ENCODE data around the gene G6PD. TPM values are rescaled to one million over a fixed set of nuclear protein-coding genes. Genes with fewer than 3 reads are reported as not detected.

Gene G6PD
- total and polyA plus RNA-seq, 10 of the 15 experiments (the other 5 are each of a cell fraction or from before 2014, with no cell fraction given) = 1.6 to 62.5 (median 28.4) TPM

DNA sequence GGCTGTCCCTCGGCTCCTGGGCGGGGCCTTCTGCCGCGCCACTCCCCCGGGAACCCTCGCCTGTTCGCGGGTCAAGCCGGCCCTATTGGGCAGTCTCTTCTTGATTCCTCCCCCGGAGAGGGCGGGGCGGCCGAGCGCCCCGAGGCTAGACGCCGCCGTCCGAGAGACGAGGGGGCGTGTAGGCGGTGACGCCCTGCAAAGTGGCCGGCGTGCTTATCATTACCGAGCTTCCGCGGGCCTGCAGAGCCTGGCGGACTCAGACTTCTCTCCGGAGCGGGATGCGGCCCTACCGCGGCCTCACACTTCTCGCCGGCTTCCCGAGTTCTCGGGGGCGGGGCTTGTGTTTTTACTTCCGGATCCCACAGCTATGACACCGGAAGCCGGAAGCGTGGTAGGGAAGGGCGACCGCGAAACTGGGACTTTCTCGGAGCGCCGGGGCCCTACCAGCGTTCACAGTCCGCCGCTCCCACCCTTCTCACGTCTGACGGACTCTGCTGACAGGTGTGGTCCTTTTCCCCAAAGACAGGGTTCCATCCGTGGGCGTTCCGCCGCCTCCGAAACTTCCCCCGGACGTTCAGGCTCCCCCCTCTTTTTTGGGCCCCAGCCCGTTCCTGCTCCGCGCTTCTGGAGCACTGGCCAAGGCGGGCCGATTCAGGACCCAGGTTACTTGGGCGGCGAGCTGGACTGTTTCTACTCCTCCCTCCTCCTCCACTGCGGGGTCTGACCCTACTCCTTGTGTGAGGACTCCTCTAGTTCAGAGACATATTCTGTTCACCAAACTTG, 790 bp upstream of the G6PD start, which contains the start of gene IKBKG (continued):
- TF ChIP-seq, protein P1, sequence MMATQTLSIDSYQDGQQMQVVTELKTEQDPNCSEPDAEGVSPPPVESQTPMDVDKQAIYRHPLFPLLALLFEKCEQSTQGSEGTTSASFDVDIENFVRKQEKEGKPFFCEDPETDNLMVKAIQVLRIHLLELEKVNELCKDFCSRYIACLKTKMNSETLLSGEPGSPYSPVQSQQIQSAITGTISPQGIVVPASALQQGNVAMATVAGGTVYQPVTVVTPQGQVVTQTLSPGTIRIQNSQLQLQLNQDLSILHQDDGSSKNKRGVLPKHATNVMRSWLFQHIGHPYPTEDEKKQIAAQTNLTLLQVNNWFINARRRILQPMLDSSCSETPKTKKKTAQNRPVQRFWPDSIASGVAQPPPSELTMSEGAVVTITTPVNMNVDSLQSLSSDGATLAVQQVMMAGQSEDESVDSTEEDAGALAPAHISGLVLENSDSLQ (IDR thresholded peaks at IDR 0.05) = peak; percentile 84
- TF ChIP-seq IKZF2 (IDR thresholded peaks at IDR 0.05) (peak in 1 of 2 experiments; percentile 50), NR2C1 (IDR thresholded peaks at IDR 0.05) (peak; percentile 96), IKZF1 (conservative IDR thresholded peaks at IDR 0.05) (peak; percentile 75), CREM (IDR thresholded peaks at IDR 0.05; ENCODE audit: low read depth) (no peak), MXI1 (IDR thresholded peaks at IDR 0.05; ENCODE audit: low read depth, low read length) (peak; percentile 45; the same call in 1 of the 2 replicates), GABPA (IDR thresholded peaks at IDR 0.05; ENCODE audit: low read depth) (peak; percentile 93), CHD2 (IDR thresholded peaks at IDR 0.05; ENCODE audit: borderline replicate concordance, low read depth, low read length) (peak; percentile 86), PAX5 (IDR thresholded peaks at IDR 0.05; ENCODE audit: borderline replicate concordance, low read depth, low read length) (peak; percentile 72; the same call in 1 of the 2 replicates), BRCA1 (IDR thresholded peaks at IDR 0.05; ENCODE audit: low read depth, low read length) (no peak), WRNIP1 (IDR thresholded peaks at IDR 0.05; ENCODE audit: borderline replicate concordance, low read depth, low read length) (no peak), NFYB (IDR thresholded peaks at IDR 0.05; ENCODE audit: insufficient read depth, low read depth, low read length) (0 out of 2 replicates have a peak, but pooled peaks have one; percentile 32), NRF1 (conservative IDR thresholded peaks at IDR 0.05; ENCODE audit: low read depth, low read length) (no peak), GATAD2B (conservative IDR thresholded peaks at IDR 0.05; ENCODE audit: low read depth) (peak; percentile 63), EGR1 (IDR thresholded peaks at IDR 0.05; ENCODE audit: borderline replicate concordance in 1 of 2, low read depth in 2 of 2, low read length in 2 of 2) (peak in 1 of 2 experiments; percentile 69; a peak in 2 of 3 replicates), CREB1 (IDR thresholded peaks at IDR 0.05; ENCODE audit: low read depth) (peak; percentile 44; the same call in 1 of the 2 replicates), MTA2 (IDR thresholded peaks at IDR 0.05; ENCODE audit: low read depth) (peak; percentile 77)
- TF ChIP-seq, protein P2, sequence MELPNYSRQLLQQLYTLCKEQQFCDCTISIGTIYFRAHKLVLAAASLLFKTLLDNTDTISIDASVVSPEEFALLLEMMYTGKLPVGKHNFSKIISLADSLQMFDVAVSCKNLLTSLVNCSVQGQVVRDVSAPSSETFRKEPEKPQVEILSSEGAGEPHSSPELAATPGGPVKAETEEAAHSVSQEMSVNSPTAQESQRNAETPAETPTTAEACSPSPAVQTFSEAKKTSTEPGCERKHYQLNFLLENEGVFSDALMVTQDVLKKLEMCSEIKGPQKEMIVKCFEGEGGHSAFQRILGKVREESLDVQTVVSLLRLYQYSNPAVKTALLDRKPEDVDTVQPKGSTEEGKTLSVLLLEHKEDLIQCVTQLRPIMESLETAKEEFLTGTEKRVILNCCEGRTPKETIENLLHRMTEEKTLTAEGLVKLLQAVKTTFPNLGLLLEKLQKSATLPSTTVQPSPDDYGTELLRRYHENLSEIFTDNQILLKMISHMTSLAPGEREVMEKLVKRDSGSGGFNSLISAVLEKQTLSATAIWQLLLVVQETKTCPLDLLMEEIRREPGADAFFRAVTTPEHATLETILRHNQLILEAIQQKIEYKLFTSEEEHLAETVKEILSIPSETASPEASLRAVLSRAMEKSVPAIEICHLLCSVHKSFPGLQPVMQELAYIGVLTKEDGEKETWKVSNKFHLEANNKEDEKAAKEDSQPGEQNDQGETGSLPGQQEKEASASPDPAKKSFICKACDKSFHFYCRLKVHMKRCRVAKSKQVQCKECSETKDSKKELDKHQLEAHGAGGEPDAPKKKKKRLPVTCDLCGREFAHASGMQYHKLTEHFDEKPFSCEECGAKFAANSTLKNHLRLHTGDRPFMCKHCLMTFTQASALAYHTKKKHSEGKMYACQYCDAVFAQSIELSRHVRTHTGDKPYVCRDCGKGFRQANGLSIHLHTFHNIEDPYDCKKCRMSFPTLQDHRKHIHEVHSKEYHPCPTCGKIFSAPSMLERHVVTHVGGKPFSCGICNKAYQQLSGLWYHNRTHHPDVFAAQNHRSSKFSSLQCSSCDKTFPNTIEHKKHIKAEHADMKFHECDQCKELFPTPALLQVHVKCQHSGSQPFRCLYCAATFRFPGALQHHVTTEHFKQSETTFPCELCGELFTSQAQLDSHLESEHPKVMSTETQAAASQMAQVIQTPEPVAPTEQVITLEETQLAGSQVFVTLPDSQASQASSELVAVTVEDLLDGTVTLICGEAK (IDR thresholded peaks at IDR 0.05; ENCODE audit: borderline replicate concordance) = peak; percentile 95
- TF ChIP-seq, protein P3, sequence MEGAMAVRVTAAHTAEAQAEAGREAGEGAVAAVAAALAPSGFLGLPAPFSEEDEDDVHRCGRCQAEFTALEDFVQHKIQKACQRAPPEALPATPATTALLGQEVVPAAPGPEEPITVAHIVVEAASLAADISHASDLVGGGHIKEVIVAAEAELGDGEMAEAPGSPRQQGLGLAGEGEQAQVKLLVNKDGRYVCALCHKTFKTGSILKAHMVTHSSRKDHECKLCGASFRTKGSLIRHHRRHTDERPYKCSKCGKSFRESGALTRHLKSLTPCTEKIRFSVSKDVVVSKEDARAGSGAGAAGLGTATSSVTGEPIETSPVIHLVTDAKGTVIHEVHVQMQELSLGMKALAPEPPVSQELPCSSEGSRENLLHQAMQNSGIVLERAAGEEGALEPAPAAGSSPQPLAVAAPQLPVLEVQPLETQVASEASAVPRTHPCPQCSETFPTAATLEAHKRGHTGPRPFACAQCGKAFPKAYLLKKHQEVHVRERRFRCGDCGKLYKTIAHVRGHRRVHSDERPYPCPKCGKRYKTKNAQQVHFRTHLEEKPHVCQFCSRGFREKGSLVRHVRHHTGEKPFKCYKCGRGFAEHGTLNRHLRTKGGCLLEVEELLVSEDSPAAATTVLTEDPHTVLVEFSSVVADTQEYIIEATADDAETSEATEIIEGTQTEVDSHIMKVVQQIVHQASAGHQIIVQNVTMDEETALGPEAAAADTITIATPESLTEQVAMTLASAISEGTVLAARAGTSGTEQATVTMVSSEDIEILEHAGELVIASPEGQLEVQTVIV (IDR thresholded peaks at IDR 0.05; ENCODE audit: borderline replicate concordance, partially characterized antibody) = peak; percentile 66
- TF ChIP-seq, protein P4, sequence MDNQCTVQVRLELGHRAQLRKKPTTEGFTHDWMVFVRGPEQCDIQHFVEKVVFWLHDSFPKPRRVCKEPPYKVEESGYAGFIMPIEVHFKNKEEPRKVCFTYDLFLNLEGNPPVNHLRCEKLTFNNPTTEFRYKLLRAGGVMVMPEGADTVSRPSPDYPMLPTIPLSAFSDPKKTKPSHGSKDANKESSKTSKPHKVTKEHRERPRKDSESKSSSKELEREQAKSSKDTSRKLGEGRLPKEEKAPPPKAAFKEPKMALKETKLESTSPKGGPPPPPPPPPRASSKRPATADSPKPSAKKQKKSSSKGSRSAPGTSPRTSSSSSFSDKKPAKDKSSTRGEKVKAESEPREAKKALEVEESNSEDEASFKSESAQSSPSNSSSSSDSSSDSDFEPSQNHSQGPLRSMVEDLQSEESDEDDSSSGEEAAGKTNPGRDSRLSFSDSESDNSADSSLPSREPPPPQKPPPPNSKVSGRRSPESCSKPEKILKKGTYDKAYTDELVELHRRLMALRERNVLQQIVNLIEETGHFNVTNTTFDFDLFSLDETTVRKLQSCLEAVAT (IDR thresholded peaks at IDR 0.05) = peak; percentile 46; the same call in 1 of the 2 replicates
